ENCODE results near the gene NIPAL3. TPM values are rescaled to one million over a fixed set of nuclear protein-coding genes. Genes with fewer than 3 reads are reported as not detected.
A peak's percentile ranks its signal among the peaks of the same experiment; 100 is the strongest.

The NIPAL3 gene
- total and polyA plus RNA-seq, 2 donors from 2014 or later, result 13.5 to 46.4 TPM

- intact Hi-C loops (cut with DNase I), result no loop called here
- Histone ChIP-seq H3K4me1 (ENCODE audit: control insufficient read depth in 2 of 3, insufficient read depth in 2 of 3, low read depth in 1 of 3, low read length in 3 of 3) (no peaks in the 10 kb centered on the region), H3K36me3 (ENCODE audit: control insufficient read depth in 2 of 3, insufficient read depth in 3 of 3, low read length in 3 of 3) (peaks cover 0 to 3% (median 0%) of the 10 kb centered on the region in 3 donors), H3K4me3 (ENCODE audit: low read length in 3 of 3) (no peak overlapping the region), H3K27me3 (ENCODE audit: control insufficient read depth, insufficient read depth, low read length) (no peaks in the 10 kb centered on the region), H3K9me3 (ENCODE audit: control insufficient read depth in 2 of 3, insufficient read depth in 1 of 3, low read length in 3 of 3) (no peaks in the 10 kb centered on the region), H3K27ac (ENCODE audit: low read depth in 2 of 2, low read length in 2 of 2) (no peak overlapping the region), H3K9ac (ENCODE audit: low read length in 3 of 3) (no peak overlapping the region)
- no peak for TF ChIP-seq CTCF (IDR thresholded peaks at IDR 0.05; ENCODE audit: borderline replicate concordance, extremely low read depth, insufficient read depth)
- no peak for FAIRE-seq
- DNase-seq, result peak in 1 of 5 donors; percentile 47
Measured at GRCh38 chr1:24440436-24440835, 24.8 kb downstream of the NIPAL3 start.

- Histone ChIP-seq H3K4me1 (ENCODE audit: control insufficient read depth in 2 of 3, insufficient read depth in 2 of 3, low read depth in 1 of 3, low read length in 3 of 3) (no peaks in the 10 kb centered on the region), H3K36me3 (ENCODE audit: control insufficient read depth in 2 of 3, insufficient read depth in 3 of 3, low read length in 3 of 3) (peaks cover 0 to 3% (median 0%) of the 10 kb centered on the region in 3 donors), H3K27me3 (ENCODE audit: control insufficient read depth, insufficient read depth, low read length) (no peaks in the 10 kb centered on the region), H3K9me3 (ENCODE audit: control insufficient read depth in 2 of 3, insufficient read depth in 1 of 3, low read length in 3 of 3) (no peaks in the 10 kb centered on the region), H3K9ac (ENCODE audit: low read length in 3 of 3) (no peak overlapping the region), H3K27ac (ENCODE audit: low read depth in 2 of 2, low read length in 2 of 2) (no peak overlapping the region), H3K4me3 (ENCODE audit: low read length in 3 of 3) (no peak overlapping the region)
- no peak for TF ChIP-seq CTCF (IDR thresholded peaks at IDR 0.05; ENCODE audit: borderline replicate concordance, extremely low read depth, insufficient read depth)
- FAIRE-seq, result no peak
- intact Hi-C loops (cut with DNase I), result no loop called here
- no peak for DNase-seq
Measured at GRCh38 chr1:24441480-24441879, 25.9 kb downstream of the NIPAL3 start.

GRCh38 chr1:24441996-24442668, 26.5 kb downstream of the NIPAL3 start:
- no peaks in the 10 kb centered on the region for H3K27me3 ChIP-seq (ENCODE audit: control insufficient read depth, insufficient read depth, low read length)
- TF ChIP-seq CTCF (IDR thresholded peaks at IDR 0.05; ENCODE audit: borderline replicate concordance, extremely low read depth, insufficient read depth), result no peak
- no peak overlapping the region for H3K9ac ChIP-seq (ENCODE audit: low read length in 3 of 3)
- peaks cover 0 to 3% (median 0%) of the 10 kb centered on the region in 3 donors for H3K36me3 ChIP-seq (ENCODE audit: control insufficient read depth in 2 of 3, insufficient read depth in 3 of 3, low read length in 3 of 3)
- H3K9me3 ChIP-seq (ENCODE audit: control insufficient read depth in 2 of 3, insufficient read depth in 1 of 3, low read length in 3 of 3), result no peaks in the 10 kb centered on the region
- intact Hi-C loops (cut with DNase I), result no loop called here
- no peak for DNase-seq
- FAIRE-seq, result no peak
- H3K4me1 ChIP-seq (ENCODE audit: control insufficient read depth in 2 of 3, insufficient read depth in 2 of 3, low read depth in 1 of 3, low read length in 3 of 3), result no peaks in the 10 kb centered on the region
- H3K4me3 ChIP-seq (ENCODE audit: low read length in 3 of 3), result no peak overlapping the region
- H3K27ac ChIP-seq (ENCODE audit: low read depth in 2 of 2, low read length in 2 of 2), result no peak overlapping the region
